Endothelial cell of umbilical vein (primary cell): ENCODE results near the gene KIDINS220. TPM values are rescaled to one million over a fixed set of nuclear protein-coding genes. Genes with fewer than 3 reads are reported as not detected.

Experiments
- BruUV-seq: library from RNA; stranded (reverse); fragments of 400-500 nt; replicated peaks from 2 replicates; lab custom pipeline; 2021; lab: Mats Ljungman, UMichigan
- CTCF ChIA-PET: fragments of 300-600, 350-600 bp; sonication (Branson Sonifier 250); formaldehyde crosslinking; loops from one replicate; lab custom pipeline; 2021; ENCODE audit warnings: antibody characterized with exemption, inconsistent platforms; lab: Charles Lee
- POLR2A ChIA-PET: fragments of 300-600, 350-600 bp; sonication (Branson Sonifier 250); formaldehyde crosslinking; loops from one replicate; lab custom pipeline; 2021; ENCODE audit warnings: antibody characterized with exemption, inconsistent platforms; lab: Charles Lee
- DNase-seq: peaks from one replicate; pipeline ENCODE4 v3.0.0-alpha.2; 2011; ENCODE audit warnings: low read depth, low spot score
- FAIRE-seq: peaks from 2 replicates; lab custom pipeline; 2011; peaks lifted over from hg19 to GRCh38; lab: Jason Lieb, UNC
- H2AFZ ChIP-seq: 2 replicates; pipeline ENCODE4 v1.6.0; 2012; ENCODE audit warnings: low read depth, low read length, control low read depth, inconsistent platforms
- H3K27ac ChIP-seq: 2 replicates; pipeline ENCODE4 v1.5.1; 2011; ENCODE audit warnings: low read depth, mild to moderate bottlenecking, control low read depth, low read length, moderate library complexity; ENCODE audit not compliant: insufficient read depth
- H3K27me3 ChIP-seq, 2 experiments: 2 replicates each; pipeline versions ENCODE4 v1.6.0 to v1.6.1; 2011; ENCODE audit warnings: low read length in 2 of 2, mixed read lengths in 1 of 2; ENCODE audit not compliant: control insufficient read depth in 2 of 2, insufficient read depth in 2 of 2
- H3K36me3 ChIP-seq, 2 experiments: 2 replicates in 1 of 2; 3 replicates in 1 of 2; pipeline ENCODE4 v1.5.1; 2011; ENCODE audit warnings: low read length in 2 of 2, mild to moderate bottlenecking in 1 of 2, moderate library complexity in 1 of 2; ENCODE audit not compliant: control insufficient read depth in 2 of 2, insufficient read depth in 2 of 2; ENCODE audit errors: extremely low read depth in 1 of 2
- H3K4me1 ChIP-seq: 3 replicates; pipeline ENCODE4 v1.5.1; 2011; ENCODE audit warnings: mild to moderate bottlenecking, low read length; ENCODE audit not compliant: control insufficient read depth, insufficient read depth; ENCODE audit errors: extremely low read depth
- H3K4me2 ChIP-seq: 2 replicates; pipeline ENCODE4 v1.6.1; 2011; ENCODE audit warnings: low read length, control low read depth, mixed read lengths; ENCODE audit not compliant: insufficient read depth
- H3K4me3 ChIP-seq, 3 experiments: fragments of 200-600 bp in 1 of 3; sonication (generic), shearing (Covaris generic) in 1 of 3; replicated peaks in 1 of 3; 2 replicates each; pipeline ENCODE4 v1.5.1; 2011 to 2016; ENCODE audit warnings: control low read depth in 3 of 3, low read length in 3 of 3, mild to moderate bottlenecking in 2 of 3, inconsistent platforms in 1 of 3, low read depth in 1 of 3, moderate library complexity in 1 of 3; ENCODE audit not compliant: insufficient read depth in 1 of 3
- H3K79me2 ChIP-seq: 2 replicates; pipeline ENCODE4 v1.6.0; 2012; ENCODE audit warnings: low read length, inconsistent platforms; ENCODE audit not compliant: control insufficient read depth, insufficient read depth
- H3K9ac ChIP-seq: replicated peaks from 2 replicates; pipeline ENCODE3; 2011; ENCODE audit warnings: low read length, control low read depth; ENCODE audit not compliant: insufficient read depth; ENCODE audit errors: extremely low read depth
- H3K9me1 ChIP-seq: replicated peaks from 3 replicates; pipeline ENCODE4 v1.6.0; 2011; ENCODE audit warnings: mild to moderate bottlenecking, low read length; ENCODE audit not compliant: control insufficient read depth, insufficient read depth; ENCODE audit errors: extremely low read depth
- H3K9me3 ChIP-seq: replicated peaks from 2 replicates; pipeline ENCODE4 v1.5.1; 2012; ENCODE audit warnings: low read length, inconsistent platforms; ENCODE audit not compliant: control insufficient read depth, insufficient read depth
- H4K20me1 ChIP-seq: replicated peaks from 2 replicates; pipeline ENCODE3; 2011; ENCODE audit warnings: mild to moderate bottlenecking, low read length; ENCODE audit not compliant: control insufficient read depth, insufficient read depth; ENCODE audit errors: extremely low read depth
- CTCF ChIP-seq, 2 donors: IDR thresholded peaks; 1 replicate in 1 of 2; 2 replicates in 1 of 2; pipeline ENCODE4 v1.5.1; 2011; ENCODE audit warnings: low read length in 2 of 2, mild to moderate bottlenecking in 2 of 2, moderate library complexity in 2 of 2, control low read depth in 1 of 2, inconsistent platforms in 1 of 2, low read depth in 1 of 2; ENCODE audit not compliant: insufficient read depth in 1 of 2; ENCODE audit errors: extremely low read depth in 1 of 2
- EZH2 ChIP-seq: IDR thresholded peaks from 2 replicates; pipeline ENCODE4 v1.6.1; 2012; ENCODE audit warnings: borderline replicate concordance, low read depth, mild to moderate bottlenecking, moderate library complexity, low read length, inconsistent platforms; ENCODE audit not compliant: severe bottlenecking
- JUN ChIP-seq: IDR thresholded peaks from 2 replicates; pipeline ENCODE4 v1.6.1; 2011; ENCODE audit warnings: borderline replicate concordance, low read depth; ENCODE audit not compliant: insufficient read length, insufficient read depth
- MAX ChIP-seq: IDR thresholded peaks from 2 replicates; pipeline ENCODE4 v1.6.1; 2011; ENCODE audit not compliant: insufficient read depth, insufficient read length
- MYC ChIP-seq: IDR thresholded peaks from one replicate; pipeline ENCODE4 v1.6.1; 2011; ENCODE audit warnings: mild to moderate bottlenecking, low read depth, low read length
- POLR2A ChIP-seq: IDR thresholded peaks from 2 replicates; pipeline ENCODE4 v1.6.1; 2012; ENCODE audit warnings: low read depth, mild to moderate bottlenecking, control low read depth, low read length
- POLR2AphosphoS5 ChIP-seq: IDR thresholded peaks from 2 replicates; pipeline ENCODE4 v1.6.1; 2012; ENCODE audit warnings: low read depth, mild to moderate bottlenecking, control low read depth, low read length, moderate library complexity; ENCODE audit not compliant: insufficient read depth
- dilution Hi-C: fragments of 300-500 bp; cut with MboI; formaldehyde crosslinking; loops from one replicate; pipeline ENCODE4 v1.15.0; 2019; ENCODE audit warnings: low sequenced_read_pairs; ENCODE audit not compliant: extremely low pct_ligation_motif_present
- intact Hi-C: fragments of 100-400 bp; cut with micrococcal nuclease; formaldehyde crosslinking; loops from one replicate; pipeline ENCODE4 v1.10.0; 2022
- polyA plus RNA-seq, 4 experiments: library from polyadenylated mRNA; depleted of rRNA in 3 of 4; stranded (reverse) in 3 of 4; unstranded in 1 of 4; fragments of >200 nt; gene quantifications; 2 replicates each; pipeline versions ENCODE4 v1.2.1 to v1.2.3, GENCODE V29; 2011 to 2012; ENCODE audit warnings: missing spikeins in 1 of 4
- total RNA-seq: library from RNA; stranded (reverse); gene quantifications from 2 replicates; pipeline ENCODE4 v1.2.3, GENCODE V29; 2021

KIDINS220 gene
- total and polyA plus RNA-seq, 2 donors (not counting 3 experiments of a cell fraction or from before 2014, with no cell fraction given) = 33.9 to 41.3 TPM

GRCh38 chr2:8684540-8684877 is 152.9 kb downstream of the KIDINS220 start:
- intact Hi-C loops = loop anchor here (10.0 kb wide), 1 partner anchor 1860 kb away; no protein-coding TSS in a partner anchor
- no peak overlapping the region for H3K27ac ChIP-seq
- TF ChIP-seq CTCF (IDR thresholded peaks at IDR 0.05; ENCODE audit: extremely low read depth in 1 of 2, insufficient read depth in 1 of 2, low read depth in 1 of 2, low read length in 2 of 2) (no peak), MAX (no peak), JUN (no peak), MYC (no peak), POLR2A (no peak), POLR2AphosphoS5 (no peak), EZH2 (no peak)
- POLR2A ChIA-PET = no interaction called here
- DNase-seq (peak; percentile 11), FAIRE-seq (no peak)
- H3K4me3 ChIP-seq = no peak overlapping the region
- no peak overlapping the region for H3K4me2 ChIP-seq
- H2AFZ ChIP-seq = no peak overlapping the region
- H3K4me1 ChIP-seq = peaks cover 43% of the 10 kb centered on the region
- H3K36me3 ChIP-seq = no peaks in the 10 kb centered on the region
- dilution Hi-C loops = no loop called here
- no peaks in the 10 kb centered on the region for H4K20me1 ChIP-seq
- H3K79me2 ChIP-seq = no peaks in the 10 kb centered on the region
- no peak overlapping the region for H3K9ac ChIP-seq
- H3K9me1 ChIP-seq = no peaks in the 10 kb centered on the region
- CTCF ChIA-PET = interaction anchor here (0.6 to 1.9 kb wide), 4 partner anchors 982 to 1587 kb away, joined by 3 to 33 read pairs (median 5); no protein-coding TSS in a partner anchor
- BruUV-seq = no TSS peak
- no peaks in the 10 kb centered on the region for H3K9me3 ChIP-seq
- peaks cover 8 to 22% of the 10 kb centered on the region in 2 experiments for H3K27me3 ChIP-seq
